ENCODE results near the gene SLCO4A1. TPM values are rescaled to one million over a fixed set of nuclear protein-coding genes. Genes with fewer than 3 reads are reported as not detected.

Gene SLCO4A1
- total and polyA plus RNA-seq, 9 of the 15 experiments (the other 6 are each of a cell fraction or from before 2014, with no cell fraction given): 1.6 to 21.9 (median 12.8) TPM

- Histone ChIP-seq H2AFZ (ENCODE audit: low read depth, low read length) (no peak overlapping the region), H4K20me1 (replicated peaks; ENCODE audit: control insufficient read depth, insufficient read depth, low read length) (peaks cover 6% of the 10 kb centered on the region; the same call in 1 of the 2 replicates), H3K4me3 (no peak overlapping the region), H3K36me3 (ENCODE audit: control insufficient read depth, insufficient read depth, low read length) (peaks cover 38% of the 10 kb centered on the region; the same call in 1 of the 3 replicates), H3K79me2 (ENCODE audit: control insufficient read depth, insufficient read depth, low read length) (peaks cover 9% of the 10 kb centered on the region), H3K27me3 (ENCODE audit: control insufficient read depth in 2 of 2, insufficient read depth in 2 of 2, low read length in 2 of 2) (no peaks in the 10 kb centered on the region), H3K4me2 (ENCODE audit: insufficient read depth, low read length) (no peak overlapping the region), H3K9me3 (replicated peaks; ENCODE audit: control insufficient read depth, insufficient read depth, low read depth, low read length) (no peaks in the 10 kb centered on the region), H3K4me1 (replicated peaks in 1 of 2; ENCODE audit: control insufficient read depth in 2 of 2, insufficient read depth in 2 of 2, low read length in 2 of 2) (peaks cover 0 to 48% of the 10 kb centered on the region in 2 experiments; a peak in 2 of 5 replicates), H3K9me1 (ENCODE audit: control insufficient read depth, insufficient read depth, low read length) (no peaks in the 10 kb centered on the region), H3K27ac (ENCODE audit: extremely low read depth, low read depth, low read length) (no peak overlapping the region), H3K9ac (ENCODE audit: insufficient read depth in 1 of 2, low read depth in 2 of 2, low read length in 2 of 2) (no peak overlapping the region)
- FAIRE-seq (no peak), ATAC-seq (no peak), DNase-seq (ENCODE audit: extremely low read depth in 1 of 4, low spot score in 3 of 4) (no peak)
- ChIA-PET POLR2A (interaction anchor here (0.5 to 0.9 kb wide), 2 partner anchors 9 to 14 kb away, joined by 3 to 4 read pairs; no protein-coding TSS in a partner anchor), CTCF (ENCODE audit: low intra/inter-chr PET ratio) (no interaction called here)
- TF ChIP-seq MEF2A (IDR thresholded peaks at IDR 0.05; ENCODE audit: control insufficient read depth, low read depth, low read length) (no peak), ZC3H11A (IDR thresholded peaks at IDR 0.05; ENCODE audit: low read depth, low read length) (no peak), PHB2 (IDR thresholded peaks at IDR 0.05; ENCODE audit: low read depth) (no peak), SMARCA4 (IDR thresholded peaks at IDR 0.05) (no peak), ZKSCAN1 (IDR thresholded peaks at IDR 0.05; ENCODE audit: low read depth, low read length) (no peak), ZNF444 (CRISPR knock-in tag; IDR thresholded peaks at IDR 0.05) (no peak), HSF4 (CRISPR knock-in tag; IDR thresholded peaks at IDR 0.05; ENCODE audit: borderline replicate concordance) (no peak), E4F1 (CRISPR knock-in tag; IDR thresholded peaks at IDR 0.05; ENCODE audit: borderline replicate concordance) (no peak), ZSCAN29 (IDR thresholded peaks at IDR 0.05) (no peak), CXXC5 (CRISPR knock-in tag; IDR thresholded peaks at IDR 0.05) (no peak), TBL1XR1 (IDR thresholded peaks at IDR 0.05; ENCODE audit: low read length in 2 of 2) (no peak), ZNF77 (CRISPR knock-in tag; IDR thresholded peaks at IDR 0.05) (no peak), KDM5B (IDR thresholded peaks at IDR 0.05; ENCODE audit: insufficient replicate concordance, low read depth, low read length) (no peak), HOMEZ (CRISPR knock-in tag; IDR thresholded peaks at IDR 0.05) (no peak), ZNF449 (CRISPR knock-in tag; IDR thresholded peaks at IDR 0.05) (no peak), CTCF (IDR thresholded peaks at IDR 0.05 in 2 of 3, conservative IDR thresholded peaks at IDR 0.05 in 1 of 3; ENCODE audit: insufficient read depth in 2 of 3, low read depth in 1 of 3, low read length in 3 of 3) (no peak)
- BruUV-seq (replicated peaks): no TSS peak
- intact Hi-C loops (cut with micrococcal nuclease) (no loop called here), in situ Hi-C loops (cut with MboI) (no loop called here)
- 95% methylated on average over 19 of the region's 19 CpGs for WGBS (ENCODE audit: insufficient coverage, low coverage, missing lambda C conversion rate)
These were observed 15.7 kb downstream of the SLCO4A1 start for GRCh38 chr20:62657956-62658355.

All from K562 (cell line).